ENCODE data around the gene LRRC8D.
A peak's percentile ranks its signal among the peaks of the same experiment; 100 is the strongest.

The LRRC8D gene

DNA sequence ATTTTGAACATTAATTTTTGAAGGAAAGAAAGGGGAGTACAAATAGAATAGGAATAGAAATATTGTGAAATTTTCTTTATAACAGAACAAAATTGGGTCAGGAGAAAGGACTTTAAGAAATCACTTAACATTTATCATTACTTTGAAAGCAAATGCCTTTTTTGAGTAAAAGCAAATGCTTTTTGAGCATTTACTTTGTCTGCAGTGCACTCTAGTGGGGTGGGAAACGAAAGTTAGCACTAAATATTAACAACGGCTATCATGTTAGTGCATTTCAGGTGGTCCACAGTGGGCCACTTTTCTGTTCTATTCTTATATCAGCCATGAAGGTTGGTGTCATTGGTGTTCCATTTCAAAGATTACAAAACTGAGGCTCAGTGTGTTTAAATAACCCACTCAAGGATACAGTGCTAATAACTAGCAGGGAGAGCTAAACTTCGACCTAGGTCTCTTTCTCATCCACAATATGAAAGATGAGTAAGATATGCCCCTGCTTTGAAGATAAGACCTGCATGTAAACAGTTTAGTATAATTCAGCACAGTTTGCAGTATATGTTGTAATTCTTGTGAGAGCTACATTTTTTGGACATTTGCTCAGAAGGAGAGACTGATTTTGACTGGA, 13.4 kb downstream of the LRRC8D start:
- DNase-seq = no peak

DNA sequence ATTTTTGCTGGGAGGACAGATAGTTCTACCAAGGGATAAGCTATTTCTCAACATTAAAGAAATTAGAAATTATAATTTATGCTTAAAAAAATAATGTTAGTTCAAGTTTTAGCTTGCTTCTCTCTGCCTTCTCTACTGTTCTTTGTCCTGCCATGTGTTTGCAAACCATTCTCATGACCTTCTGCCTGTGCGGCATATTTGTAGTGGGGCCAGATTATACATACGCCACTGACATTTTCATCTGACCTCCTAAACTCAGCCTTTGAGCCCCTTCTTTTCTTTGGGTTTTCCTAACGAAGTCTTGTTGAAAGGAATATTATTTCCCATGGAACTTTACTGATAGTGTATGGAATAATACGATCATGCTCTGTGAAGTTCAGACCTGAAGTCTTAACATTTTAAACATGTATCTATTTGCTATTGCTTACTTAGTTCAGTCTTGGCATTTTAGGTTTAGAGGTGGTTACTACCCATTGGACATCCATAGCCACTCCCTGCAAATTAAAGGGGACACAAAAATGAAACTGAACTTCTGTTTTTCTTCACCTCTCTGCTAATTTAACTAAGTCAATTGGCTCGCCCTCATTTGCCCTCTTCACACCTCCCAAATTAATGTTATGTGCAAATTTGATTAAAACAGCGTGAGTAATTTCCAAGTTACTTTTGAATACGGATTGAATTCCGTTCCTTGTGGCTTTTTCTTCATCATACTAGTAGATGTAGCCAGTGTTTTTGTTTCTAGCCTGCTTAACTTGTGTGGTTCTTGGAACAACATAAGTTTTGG, 15.6 kb downstream of the LRRC8D start:
- DNase-seq = no peak

DNA sequence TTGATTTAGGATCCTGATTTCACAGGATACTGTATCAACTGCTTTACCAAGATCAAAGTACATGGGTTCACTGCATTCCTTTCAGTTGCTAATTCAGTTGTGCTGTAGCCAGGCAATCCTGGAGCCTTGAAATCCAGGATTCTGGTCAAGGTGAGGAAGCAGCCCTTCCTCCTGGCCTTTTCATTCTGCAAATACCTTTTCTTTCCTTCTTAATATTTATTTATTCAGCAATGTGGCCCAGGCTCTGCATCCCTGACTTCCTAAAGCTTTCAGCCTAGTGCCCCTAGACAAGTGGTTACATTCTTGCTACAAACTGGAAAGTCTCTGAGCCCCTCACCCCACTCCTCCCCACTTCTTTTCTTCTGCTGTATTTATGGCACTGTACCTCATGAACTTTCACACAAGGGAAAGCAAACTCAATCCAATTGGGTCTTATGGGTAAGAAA, 16.2 kb downstream of the LRRC8D start:
- DNase-seq = no peak

DNA sequence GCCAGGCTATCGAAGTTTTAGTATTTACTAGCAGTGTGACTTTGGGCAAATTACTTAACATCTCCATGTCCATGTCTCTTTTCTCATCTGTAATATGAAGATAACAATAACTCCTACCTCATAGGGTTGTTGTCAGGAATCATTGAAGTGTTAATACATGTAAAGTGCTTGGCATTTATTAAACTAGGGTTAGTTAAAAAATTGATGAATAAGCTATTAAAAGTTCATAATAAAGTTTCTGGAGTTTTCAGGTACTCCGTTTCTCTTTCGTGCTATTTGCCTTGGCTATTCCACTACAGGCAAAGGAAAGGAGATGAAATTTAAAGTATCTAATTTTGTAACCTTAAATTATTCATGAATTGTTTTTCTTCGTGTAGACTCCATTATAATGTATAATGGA, 16.7 kb downstream of the LRRC8D start:
- no peak for DNase-seq

DNA sequence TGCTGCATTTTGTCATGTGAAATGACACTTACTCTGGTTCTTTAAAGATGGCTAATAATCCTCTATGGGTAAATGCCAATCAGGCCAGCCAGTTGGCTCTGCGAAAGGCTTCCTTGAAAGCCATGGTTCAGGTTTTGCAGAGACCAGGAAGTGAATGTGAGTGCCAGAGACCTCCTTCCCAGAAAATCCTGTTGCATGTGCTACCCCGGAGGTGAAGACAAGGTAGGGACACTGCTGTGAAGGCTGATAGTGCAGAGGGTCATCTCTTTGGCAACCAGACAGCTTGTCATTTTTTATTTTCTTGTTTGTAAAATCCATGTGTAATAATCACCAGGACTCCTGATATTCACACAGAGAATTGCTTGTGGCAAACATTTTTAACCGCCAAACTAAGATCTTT, 18.7 kb downstream of the LRRC8D start:
- no peak for DNase-seq

DNA sequence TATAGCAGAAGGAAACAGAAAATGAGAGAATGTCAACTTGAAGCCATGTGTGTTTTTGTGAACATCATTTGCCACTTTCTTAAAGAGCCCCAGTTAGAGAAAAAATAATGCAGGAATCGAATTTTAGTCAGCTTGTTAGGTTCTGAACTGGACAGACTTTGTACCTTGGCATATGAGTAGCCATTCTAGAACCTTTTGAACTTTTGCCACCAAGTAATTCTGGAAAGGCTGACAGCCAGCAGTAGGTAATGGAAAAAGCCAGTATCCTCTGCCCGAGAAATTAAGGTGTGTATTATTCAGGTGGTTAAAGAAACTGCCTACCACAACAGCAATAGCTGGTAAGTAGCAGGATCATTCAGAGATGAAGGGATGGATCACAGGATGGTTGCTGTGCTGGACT, 20.7 kb downstream of the LRRC8D start:
- no peak for DNase-seq

DNA sequence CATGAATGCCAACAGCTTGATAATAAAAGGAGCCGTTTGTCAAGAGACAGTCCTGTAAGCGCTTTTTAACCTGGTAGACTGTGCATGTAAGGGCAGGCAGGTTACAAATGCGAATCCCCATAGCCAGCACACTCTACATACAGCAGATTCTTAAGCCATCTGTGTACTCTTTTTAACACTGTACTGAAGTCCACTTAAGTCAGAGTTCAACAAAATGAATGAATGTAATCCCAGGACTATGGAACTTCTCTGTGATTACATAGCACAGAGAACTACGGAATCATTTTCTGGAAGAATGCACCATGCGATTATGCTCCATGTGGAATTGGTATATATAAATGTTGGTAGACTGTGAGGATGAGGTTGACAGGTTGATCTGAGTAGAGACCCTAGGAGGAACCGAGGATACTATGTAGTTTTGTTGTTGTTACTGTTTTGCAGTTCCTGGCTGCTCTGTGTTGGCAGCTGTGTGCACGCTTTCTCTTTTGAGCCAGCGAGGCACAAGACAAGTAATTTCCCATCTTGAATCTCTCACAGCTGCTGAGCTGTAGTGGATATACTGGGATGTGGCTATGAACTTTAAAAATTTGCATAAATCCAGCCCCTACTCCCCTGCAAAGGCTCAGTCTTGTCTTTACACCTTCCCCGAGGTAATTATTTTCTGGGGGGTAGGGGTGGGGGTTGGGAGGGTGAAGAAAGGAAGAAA, 21.9 kb downstream of the LRRC8D start:
- no peak for DNase-seq

DNA sequence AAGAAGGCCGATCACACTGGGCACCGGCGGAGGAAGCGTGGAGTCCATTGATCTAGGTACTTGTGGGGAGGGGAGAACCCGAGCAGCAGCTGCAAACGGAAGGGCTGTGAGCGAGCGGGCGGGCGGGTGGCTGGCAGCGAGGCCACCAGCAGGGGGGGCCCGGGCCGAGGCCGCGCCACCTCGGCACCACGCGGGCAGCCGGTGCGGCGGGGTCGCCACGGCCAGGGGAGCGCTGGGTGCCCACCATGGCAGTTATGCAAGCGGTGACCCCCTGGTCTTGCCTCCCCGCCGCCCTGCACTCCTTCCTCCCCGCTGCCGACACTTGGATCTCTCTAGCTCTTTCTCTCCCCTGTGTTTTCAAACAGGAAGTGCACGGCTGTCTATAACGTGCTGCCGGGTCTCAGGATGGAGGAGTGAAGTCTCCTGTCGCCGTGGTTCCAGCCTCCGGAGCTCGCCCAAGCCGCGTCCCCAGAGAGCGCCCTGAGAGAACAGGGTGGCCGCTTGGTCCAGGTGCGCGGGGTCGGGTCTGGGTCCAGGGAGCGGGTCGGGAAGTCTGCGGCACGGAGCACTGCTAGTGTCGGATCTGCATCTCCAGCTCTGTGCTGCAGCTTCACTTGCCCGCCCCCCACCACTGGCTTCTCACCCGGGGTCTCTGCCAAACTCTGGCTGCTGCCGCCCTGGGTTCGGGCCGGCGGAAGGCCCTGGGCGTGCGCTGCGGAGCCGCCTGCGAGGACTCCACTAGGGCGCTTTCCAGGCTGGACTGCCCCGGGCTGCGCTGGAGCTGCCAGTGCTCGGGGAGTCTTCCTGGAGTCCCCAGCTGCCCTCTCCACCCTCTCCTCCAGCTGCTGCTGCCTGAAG, 22.7 kb downstream of the LRRC8D start:
- peak; percentile 76 for DNase-seq

DNA sequence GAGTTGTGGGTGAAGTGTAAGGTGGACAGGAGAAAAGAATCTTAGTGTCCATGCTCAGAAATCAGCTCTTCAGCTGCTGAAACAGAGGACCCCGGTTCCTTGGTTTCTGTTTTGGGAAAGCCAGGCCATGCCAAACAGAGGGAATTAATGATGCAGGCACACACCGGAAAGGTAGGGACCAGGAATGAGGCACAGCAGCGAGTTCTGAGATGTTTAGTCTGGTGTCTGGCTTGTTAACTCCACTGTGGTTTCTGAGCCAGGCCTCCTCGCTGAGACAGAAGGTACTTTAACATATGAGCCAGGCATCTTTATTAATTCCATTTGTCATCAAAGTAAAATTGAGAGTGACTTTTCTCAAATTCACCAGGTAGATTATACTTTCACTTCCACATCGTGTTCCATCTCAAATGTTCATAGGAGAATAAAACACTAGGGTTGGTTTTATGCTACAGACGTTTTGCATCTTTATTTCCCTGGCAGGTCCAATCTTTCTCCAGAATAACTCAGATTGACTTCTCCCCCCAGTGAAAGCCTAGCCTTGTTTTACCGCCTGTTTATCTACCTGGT, 23.5 kb downstream of the LRRC8D start:
- peak; percentile 50 for DNase-seq

DNA sequence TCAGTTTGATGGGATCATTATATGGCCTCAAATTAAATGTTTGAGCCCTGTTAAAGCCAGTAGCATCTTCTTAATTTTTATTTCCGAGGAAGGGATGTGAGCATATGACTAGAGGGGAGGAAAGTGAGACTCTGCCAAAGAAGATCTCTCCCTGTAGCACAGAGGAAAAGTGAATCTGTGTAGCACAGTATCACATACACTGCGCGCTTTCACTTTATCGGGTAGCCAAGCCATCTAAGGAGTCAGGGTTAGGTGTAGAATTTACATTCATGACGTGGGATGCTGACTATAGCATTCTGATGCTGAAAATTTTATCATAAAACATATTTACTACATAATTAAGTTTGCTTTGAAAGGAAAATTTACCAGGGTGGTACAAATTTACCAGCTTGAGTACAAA, 24.0 kb downstream of the LRRC8D start:
- no peak for DNase-seq

DNA sequence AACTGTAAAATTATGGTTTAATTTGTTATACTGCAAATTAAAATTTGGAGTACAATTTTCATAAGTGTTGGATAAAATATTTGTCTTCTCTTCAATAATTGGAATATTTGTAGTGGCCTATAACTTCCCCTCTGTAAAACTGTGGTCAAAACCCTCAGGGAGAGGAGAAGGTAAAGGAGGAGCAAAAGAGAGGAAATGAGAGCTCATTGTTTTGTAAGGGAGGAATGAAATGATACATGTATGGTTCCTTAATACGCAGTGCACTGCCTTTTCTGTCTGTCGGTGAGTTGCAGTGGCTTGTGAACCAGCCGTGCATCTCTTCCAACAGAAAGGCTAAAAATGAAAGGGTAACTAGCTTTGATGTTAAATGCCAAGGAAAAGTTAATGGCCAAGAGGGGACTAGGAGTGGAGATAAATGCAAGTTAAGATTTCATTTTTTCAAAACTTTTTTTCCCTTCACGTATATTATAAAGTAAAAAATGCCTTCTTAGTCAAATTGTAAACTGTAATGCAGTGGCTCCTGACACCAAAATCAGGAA, 26.4 kb downstream of the LRRC8D start:
- no peak for DNase-seq

DNA sequence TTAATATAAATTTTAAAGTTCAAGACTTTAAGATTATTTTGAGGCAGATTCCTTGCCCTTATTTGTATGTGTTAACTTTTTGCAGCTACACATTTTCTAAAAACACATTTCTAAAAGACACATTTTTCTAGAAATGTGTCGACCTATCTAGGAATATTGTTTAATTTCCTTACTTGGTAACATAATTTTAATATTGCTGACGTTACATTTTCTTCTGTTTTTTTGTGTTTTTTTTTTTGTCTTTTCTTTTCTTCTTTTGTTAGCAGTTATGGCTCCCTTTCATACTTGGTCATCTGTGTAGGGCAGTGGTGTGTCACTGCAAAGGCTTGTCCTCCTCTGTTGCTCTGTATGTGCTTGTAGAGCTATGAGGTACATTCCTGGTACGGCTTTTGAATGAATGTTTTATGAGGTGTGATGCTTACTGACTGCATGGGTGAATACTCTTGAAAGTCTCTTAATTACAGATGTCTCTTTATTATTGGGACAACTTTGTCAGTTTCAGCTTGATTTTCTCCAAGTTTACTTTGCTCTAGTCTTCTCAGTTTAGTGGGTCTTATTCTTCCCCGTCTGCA, 30.1 kb downstream of the LRRC8D start:
- DNase-seq = no peak

DNA sequence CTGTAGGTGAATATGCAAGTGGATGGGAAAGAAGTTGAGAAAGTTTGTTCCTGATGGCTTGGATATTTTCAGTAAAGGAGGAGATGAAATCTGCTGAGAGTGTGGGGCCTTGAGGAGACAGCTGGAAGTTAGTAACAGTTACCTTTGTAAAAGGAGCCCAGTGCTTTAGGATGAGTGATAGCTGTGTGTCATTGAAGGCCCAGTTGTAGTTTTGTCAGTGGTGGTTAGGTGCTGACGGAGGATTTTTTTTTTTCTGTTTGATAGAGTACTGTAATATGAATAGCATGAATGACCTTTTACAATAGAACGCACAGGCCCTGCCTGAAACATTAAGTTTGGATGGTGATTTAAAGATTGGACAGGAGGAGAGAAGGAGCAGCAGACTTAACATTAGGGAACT, 33.3 kb downstream of the LRRC8D start:
- no peak for DNase-seq

DNA sequence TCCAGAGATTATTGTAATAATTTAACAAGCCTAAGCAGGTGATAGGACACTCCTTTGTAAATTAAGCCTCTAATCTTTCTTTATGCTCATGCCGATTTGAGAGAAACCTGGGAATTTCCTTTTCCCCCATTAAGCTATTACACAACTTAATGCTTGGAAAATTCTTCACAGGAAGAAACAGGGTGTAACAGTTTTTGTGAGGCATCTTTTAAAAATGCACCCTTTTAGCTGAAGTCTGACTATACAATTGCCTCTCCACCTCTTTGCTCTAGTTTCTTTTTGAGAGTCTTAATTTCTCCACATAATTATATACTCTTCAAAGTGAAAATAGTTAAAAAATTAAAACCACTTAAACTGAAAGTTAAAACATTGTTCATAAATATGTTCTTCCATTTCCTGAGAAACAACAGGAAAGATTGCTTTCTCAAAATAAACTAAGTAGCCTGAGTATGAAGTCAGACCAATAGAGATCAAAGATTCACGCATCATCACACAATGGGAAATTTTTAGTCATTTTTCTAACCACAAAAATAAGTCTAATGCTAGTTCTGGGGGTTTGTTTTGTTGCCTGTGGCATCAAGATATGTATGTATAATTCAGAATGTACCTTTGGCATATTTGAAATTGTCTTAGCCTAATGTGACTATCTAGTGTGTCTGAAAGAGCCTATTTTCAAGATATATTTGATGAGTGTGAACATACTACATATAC, 34.7 kb downstream of the LRRC8D start:
- no peak for DNase-seq

DNA sequence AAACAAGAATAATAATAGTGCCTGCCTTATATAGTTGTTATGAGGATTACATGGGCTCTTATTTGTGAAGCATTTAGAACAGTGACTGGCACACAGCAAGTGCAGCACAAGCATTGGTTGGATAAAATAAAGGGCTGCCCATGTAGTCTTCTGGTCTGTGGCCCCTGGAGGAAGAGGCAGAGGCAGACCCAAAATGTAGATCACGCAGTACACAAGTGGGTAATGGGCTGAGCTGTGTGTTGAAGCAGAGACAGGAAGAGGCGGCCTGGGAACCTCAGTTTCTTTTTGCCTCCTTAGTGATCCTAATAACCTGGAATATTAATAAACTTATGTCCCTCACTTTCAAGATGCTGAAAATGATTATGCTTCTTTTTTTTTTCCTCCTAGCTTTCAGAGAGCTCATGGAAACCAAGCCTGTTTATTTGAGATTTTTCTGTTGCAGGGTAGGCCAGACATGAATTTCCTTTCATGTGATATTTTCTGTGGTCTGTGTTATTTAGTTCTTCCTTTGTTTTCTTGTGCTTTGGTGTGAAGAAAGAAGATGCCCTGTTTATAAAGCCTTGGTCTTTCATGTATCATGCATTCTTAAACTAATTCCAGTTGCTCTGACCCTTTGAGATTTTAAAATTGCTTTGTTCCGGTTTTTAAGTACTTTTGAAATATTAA, 42.5 kb downstream of the LRRC8D start:
- DNase-seq = no peak

DNA sequence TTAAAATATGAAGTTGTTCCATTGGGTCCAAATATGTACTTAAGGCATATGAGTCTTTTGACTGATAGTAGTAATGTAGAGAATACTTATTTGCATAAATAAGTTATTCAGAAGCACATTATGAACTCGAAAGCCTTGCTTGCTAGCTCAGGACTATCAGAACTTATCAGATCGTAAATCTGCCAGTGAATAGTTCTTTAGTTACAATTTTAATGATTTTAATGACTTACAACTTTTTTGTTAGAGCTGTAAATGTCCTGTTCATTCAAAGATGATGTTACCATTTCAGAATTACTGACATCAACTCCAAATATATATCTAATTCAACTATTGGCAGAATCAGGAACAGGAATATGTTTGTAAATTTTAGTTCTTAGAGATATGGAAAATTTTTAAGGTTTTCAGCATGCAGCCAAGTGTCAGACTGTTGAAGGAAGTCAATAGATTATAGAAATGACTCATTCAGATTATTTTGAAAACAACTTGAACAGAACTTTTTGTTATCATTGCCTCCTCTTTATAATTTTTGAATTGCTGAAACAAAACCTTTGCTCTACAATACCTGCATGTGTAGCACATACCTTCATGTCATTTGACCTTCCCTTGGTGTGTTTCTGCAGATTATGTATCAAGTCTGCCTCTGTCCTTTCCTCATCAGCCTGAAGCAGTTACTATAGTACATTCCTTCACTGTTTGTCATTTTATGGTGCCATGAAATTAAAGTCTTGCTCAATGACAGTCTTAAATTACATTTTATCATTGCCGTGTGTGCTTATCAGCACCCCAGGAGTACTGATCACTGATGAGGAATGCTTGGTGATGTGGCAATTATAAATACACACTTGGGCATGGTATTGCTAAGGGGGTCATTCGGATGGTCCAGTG, 44.9 kb downstream of the LRRC8D start:
- no peak for DNase-seq

DNA sequence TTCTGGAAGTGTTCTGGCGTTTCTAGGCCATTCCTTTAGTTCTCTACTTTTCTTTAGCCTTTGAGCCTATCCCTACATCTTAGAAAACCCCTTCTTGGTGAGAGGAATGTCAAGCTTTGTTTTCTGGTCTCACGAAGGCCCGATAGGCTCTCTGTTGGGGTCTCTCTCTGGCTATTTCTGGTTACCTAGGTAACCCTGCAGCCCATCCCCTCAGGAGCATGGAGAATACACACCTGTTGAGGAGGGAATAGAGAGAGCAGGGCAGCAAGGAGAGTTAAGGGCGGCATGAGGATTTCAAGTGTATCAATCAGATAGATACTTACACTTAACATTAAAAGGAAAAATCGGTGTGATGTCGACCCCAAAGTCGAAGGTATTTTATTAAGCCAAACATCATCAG, 45.7 kb downstream of the LRRC8D start:
- DNase-seq = no peak

DNA sequence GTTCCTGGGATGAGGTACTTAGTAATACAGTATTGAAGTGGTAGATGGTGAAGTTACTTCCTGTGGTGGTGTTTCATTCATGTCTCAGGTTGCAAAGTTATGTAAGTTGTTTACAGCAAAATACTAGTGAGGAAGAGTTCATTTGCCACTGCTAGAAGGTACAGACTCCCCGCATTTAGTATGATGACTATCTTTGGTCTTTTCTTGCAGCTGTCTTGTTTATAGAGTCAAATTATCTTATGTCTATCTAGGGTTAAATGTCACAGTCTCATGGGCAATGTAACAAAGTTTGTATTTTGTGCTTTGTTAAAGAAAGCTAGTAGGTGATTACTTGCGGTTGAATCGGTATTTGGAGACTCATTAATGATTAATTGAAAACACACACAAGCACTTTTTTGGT, 50.2 kb downstream of the LRRC8D start:
- no peak for DNase-seq

DNA sequence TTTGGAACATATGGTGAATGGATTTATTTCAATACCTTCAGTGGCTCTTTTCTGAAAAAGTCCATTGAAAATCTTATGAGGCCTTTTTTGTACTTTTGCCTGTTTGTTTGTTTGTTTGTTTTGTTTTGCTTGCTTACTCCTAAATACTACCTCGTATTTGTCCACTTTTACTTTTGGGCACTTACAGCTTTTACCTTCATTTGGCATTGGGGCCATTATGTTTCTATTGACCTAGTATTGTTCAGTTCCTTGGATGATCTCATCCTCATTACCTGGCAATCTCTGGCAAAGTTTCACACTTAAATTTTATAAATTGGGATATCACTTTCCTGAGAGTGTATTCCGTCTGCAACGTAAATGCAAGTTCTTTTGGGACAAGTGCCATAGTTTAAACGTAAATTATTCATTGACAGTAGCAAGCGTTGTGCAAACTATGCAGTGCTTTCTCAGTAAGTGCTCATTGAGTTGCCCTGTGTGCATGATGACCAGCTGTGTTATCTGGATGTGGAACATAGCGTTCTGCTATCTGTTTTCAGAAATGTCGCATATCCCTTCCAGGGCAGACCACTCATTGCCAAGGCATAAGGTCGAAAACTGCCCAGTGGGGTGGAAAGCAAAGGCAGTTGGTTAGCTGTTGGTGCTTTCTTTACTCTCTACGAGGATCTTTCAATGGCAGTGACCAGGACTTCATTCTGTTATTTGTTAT, 51.1 kb downstream of the LRRC8D start:
- DNase-seq = no peak

All from stimulated activated CD4-positive, alpha-beta T cell treated with anti-CD3 and anti-CD28 coated beads, Interleukin-12 subunit alpha, Interleukin-12 subunit beta, amount 100 ng/mL, for 4 hours (primary cell).